ENCODE results near the gene PLEKHA7. TPM values are rescaled to one million over a fixed set of nuclear protein-coding genes. Genes with fewer than 3 reads are reported as not detected.
A peak's percentile ranks its signal among the peaks of the same experiment; 100 is the strongest.
"Not testable (repeated sequence)": the region's sequence is repeated elsewhere in the genome, so short reads cannot be mapped to it uniquely, and the experiment has no call there.

PLEKHA7 gene
- polyA plus RNA-seq, 1 donor (not counting 4 experiments of a cell fraction or from before 2014, with no cell fraction given), result 1.4 TPM

GRCh38 chr11:17046690-17047089 is 32.5 kb upstream of the PLEKHA7 start:
- Histone ChIP-seq H3K36me3 (ENCODE audit: control insufficient read depth in 2 of 2, extremely low read depth in 1 of 2, insufficient read depth in 2 of 2, low read length in 2 of 2) (no peaks in the 10 kb centered on the region), H3K27me3 (ENCODE audit: control insufficient read depth, extremely low read depth, insufficient read depth, low read length) (no peaks in the 10 kb centered on the region), H3K4me3 (ENCODE audit: control insufficient read depth in 2 of 3, extremely low read depth in 1 of 3, insufficient read depth in 2 of 3, low read depth in 1 of 3, low read length in 3 of 3) (no peak overlapping the region), H3K9ac (ENCODE audit: control insufficient read depth, extremely low read depth, insufficient read depth, low read length) (no peak overlapping the region), H3K9me1 (ENCODE audit: control insufficient read depth, extremely low read depth, insufficient read depth, low read length) (no peaks in the 10 kb centered on the region), H3K9me3 (ENCODE audit: control insufficient read depth, low read depth, low read length) (no peaks in the 10 kb centered on the region), H4K20me1 (ENCODE audit: control insufficient read depth, extremely low read depth, insufficient read depth, low read length) (no peaks in the 10 kb centered on the region), H3K27ac (ENCODE audit: control insufficient read depth, insufficient read depth, low read length) (no peak overlapping the region), H3K4me2 (ENCODE audit: control insufficient read depth, extremely low read depth, insufficient read depth, low read depth, low read length) (no peak overlapping the region), H2AFZ (ENCODE audit: control insufficient read depth, low read length) (no peak overlapping the region), H3K4me1 (ENCODE audit: control insufficient read depth, extremely low read depth, insufficient read depth, low read length) (no peaks in the 10 kb centered on the region), H3K79me2 (ENCODE audit: control insufficient read depth, insufficient read depth, low read length) (no peaks in the 10 kb centered on the region)
- TF ChIP-seq CTCF (optimal IDR thresholded peaks at IDR 0.05 in 1 of 3, IDR thresholded peaks at IDR 0.05 in 1 of 3, conservative IDR thresholded peaks at IDR 0.05 in 1 of 3; ENCODE audit: extremely low read depth in 1 of 3, insufficient read depth in 2 of 3, low read length in 3 of 3) (no peak), EZH2 (IDR thresholded peaks at IDR 0.05; ENCODE audit: low read length) (no peak)
- FAIRE-seq (no peak), DNase-seq (ENCODE audit: low read depth, low spot score) (no peak)
- dilution Hi-C loops (cut with MboI; ENCODE audit: extremely low pct_ligation_motif_present, low sequenced_read_pairs), result no loop called here

GRCh38 chr11:17036666-17037658 is 22.7 kb upstream of the PLEKHA7 start:
- dilution Hi-C loops (cut with MboI; ENCODE audit: extremely low pct_ligation_motif_present, low sequenced_read_pairs), result no loop called here
- FAIRE-seq, result no peak
- Histone ChIP-seq H3K9me1 (ENCODE audit: control insufficient read depth, extremely low read depth, insufficient read depth, low read length) (no peaks in the 10 kb centered on the region), H3K79me2 (ENCODE audit: control insufficient read depth, insufficient read depth, low read length) (no peaks in the 10 kb centered on the region), H3K9me3 (ENCODE audit: control insufficient read depth, low read depth, low read length) (no peaks in the 10 kb centered on the region), H3K27ac (ENCODE audit: control insufficient read depth, insufficient read depth, low read length) (no peak overlapping the region), H3K9ac (ENCODE audit: control insufficient read depth, extremely low read depth, insufficient read depth, low read length) (no peak overlapping the region), H3K36me3 (ENCODE audit: control insufficient read depth in 2 of 2, extremely low read depth in 1 of 2, insufficient read depth in 2 of 2, low read length in 2 of 2) (no peaks in the 10 kb centered on the region), H3K4me1 (ENCODE audit: control insufficient read depth, extremely low read depth, insufficient read depth, low read length) (no peaks in the 10 kb centered on the region), H3K4me3 (ENCODE audit: control insufficient read depth in 2 of 3, extremely low read depth in 1 of 3, insufficient read depth in 2 of 3, low read depth in 1 of 3, low read length in 3 of 3) (no peak overlapping the region), H4K20me1 (ENCODE audit: control insufficient read depth, extremely low read depth, insufficient read depth, low read length) (no peaks in the 10 kb centered on the region), H3K4me2 (ENCODE audit: control insufficient read depth, extremely low read depth, insufficient read depth, low read depth, low read length) (no peak overlapping the region), H3K27me3 (ENCODE audit: control insufficient read depth, extremely low read depth, insufficient read depth, low read length) (no peaks in the 10 kb centered on the region), H2AFZ (ENCODE audit: control insufficient read depth, low read length) (no peak overlapping the region)
- no peak for DNase-seq (ENCODE audit: low read depth, low spot score)
- TF ChIP-seq CTCF (optimal IDR thresholded peaks at IDR 0.05 in 1 of 3, IDR thresholded peaks at IDR 0.05 in 1 of 3, conservative IDR thresholded peaks at IDR 0.05 in 1 of 3; ENCODE audit: extremely low read depth in 1 of 3, insufficient read depth in 2 of 3, low read length in 3 of 3), result peak in 2 of 3 experiments; percentile 19 to 34
- no peak for TF ChIP-seq EZH2 (IDR thresholded peaks at IDR 0.05; ENCODE audit: low read length)

- H3K27ac ChIP-seq (ENCODE audit: control insufficient read depth, insufficient read depth, low read length); DNase-seq (ENCODE audit: low read depth, low spot score); dilution Hi-C loops (cut with MboI; ENCODE audit: extremely low pct_ligation_motif_present, low sequenced_read_pairs); H3K4me2 ChIP-seq (ENCODE audit: control insufficient read depth, extremely low read depth, insufficient read depth, low read depth, low read length); FAIRE-seq; H3K9ac ChIP-seq (ENCODE audit: control insufficient read depth, extremely low read depth, insufficient read depth, low read length); H3K9me1 ChIP-seq (ENCODE audit: control insufficient read depth, extremely low read depth, insufficient read depth, low read length); H3K9me3 ChIP-seq (ENCODE audit: control insufficient read depth, low read depth, low read length); H4K20me1 ChIP-seq (ENCODE audit: control insufficient read depth, extremely low read depth, insufficient read depth, low read length); H2AFZ ChIP-seq (ENCODE audit: control insufficient read depth, low read length); H3K27me3 ChIP-seq (ENCODE audit: control insufficient read depth, extremely low read depth, insufficient read depth, low read length); H3K79me2 ChIP-seq (ENCODE audit: control insufficient read depth, insufficient read depth, low read length); H3K4me3 ChIP-seq (ENCODE audit: control insufficient read depth in 2 of 3, extremely low read depth in 1 of 3, insufficient read depth in 2 of 3, low read depth in 1 of 3, low read length in 3 of 3); H3K4me1 ChIP-seq (ENCODE audit: control insufficient read depth, extremely low read depth, insufficient read depth, low read length); H3K36me3 ChIP-seq (ENCODE audit: control insufficient read depth in 2 of 2, extremely low read depth in 1 of 2, insufficient read depth in 2 of 2, low read length in 2 of 2): not testable (repeated sequence)
These were observed 19.8 kb upstream of the PLEKHA7 start for GRCh38 chr11:17034027-17034426.

Data from keratinocyte (primary cell).